Uterus (tissue), 4 donors: Measurements from ENCODE around the gene PRR19. TPM values are rescaled to one million over a fixed set of nuclear protein-coding genes. Genes with fewer than 3 reads are reported as not detected.

Source experiments
- DNase-seq, 2 donors: peaks; one replicate each; pipeline ENCODE4 v3.0.0-alpha.2; 2019 to 2020
- H3K27ac ChIP-seq, 2 donors: fragments of 200-600 bp; sonication (generic); 1 replicate in 1 of 2; 2 replicates in 1 of 2; pipeline ENCODE4 v1.5.1; 2016 to 2018
- H3K27me3 ChIP-seq, 2 donors: fragments of 200-600 bp; sonication (generic); one replicate each; pipeline ENCODE4 v1.5.1; 2018 to 2019; ENCODE audit warnings: control low read depth in 1 of 2
- H3K36me3 ChIP-seq, 2 donors: fragments of 200-600 bp; sonication (generic); one replicate each; pipeline ENCODE4 v1.5.1; 2019; ENCODE audit warnings: control low read depth in 1 of 2
- H3K4me1 ChIP-seq, 2 donors: fragments of 200-600 bp; sonication (generic); one replicate each; pipeline ENCODE4 v1.5.1; 2018 to 2019; ENCODE audit warnings: control low read depth in 1 of 2
- H3K4me3 ChIP-seq, 2 donors: fragments of 200-600 bp; sonication (generic); 1 replicate in 1 of 2; 2 replicates in 1 of 2; pipeline ENCODE4 v1.5.1; 2018 to 2019; ENCODE audit warnings: mild to moderate bottlenecking in 1 of 2
- H3K9me3 ChIP-seq, 2 donors: fragments of 200-600 bp; sonication (generic); one replicate each; pipeline ENCODE4 v1.5.1; 2019; ENCODE audit warnings: control low read depth in 1 of 2
- POLR2A ChIP-seq, 2 donors: fragments of 450-650 bp; IDR thresholded peaks; one replicate each; pipeline ENCODE4 v1.6.1; 2016; ENCODE audit warnings: antibody characterized with exemption in 2 of 2, mild to moderate bottlenecking in 1 of 2, moderate library complexity in 1 of 2
- intact Hi-C: fragments of 100-400 bp; cut with DNase I; formaldehyde crosslinking; loops from one replicate; pipeline ENCODE4 v1.15.1; 2023; ENCODE audit warnings: low total_unique reads
- total RNA-seq, 4 donors: library from RNA; depleted of rRNA in 3 of 4; stranded (reverse); fragments of >200 nt in 3 of 4; gene quantifications; one replicate each; pipeline versions ENCODE4 v1.1.0 to v1.2.4, GENCODE V29; 2014 to 2023
- TF ChIP-seq, protein P1 (sequence below), 4 experiments: fragments of 200-600 bp in 2 of 4; fragments of 450-650 bp in 2 of 4; sonication (generic) in 2 of 4; IDR thresholded peaks; one replicate each; pipeline ENCODE4 v1.5.1; 2016 to 2019; ENCODE audit warnings: antibody characterized with exemption in 4 of 4, mild to moderate bottlenecking in 2 of 4, moderate library complexity in 1 of 4
- donor health status: DM: yes; HTN: yes; CAD: no.

The PRR19 gene
- total RNA-seq, 4 donors from 2014 or later, result 0.14 TPM; not detected in 3

- intact Hi-C loops, result no loop called here
- H3K4me3 ChIP-seq, result no peak overlapping the region
Observed at GRCh38 chr19:42313840-42314755, 12.2 kb downstream of the PRR19 start.

GRCh38 chr19:42315024-42315423, 13.1 kb downstream of the PRR19 start:
- peaks cover 0 to 10% of the 10 kb centered on the region in 2 donors for H3K4me1 ChIP-seq
- no peaks in the 10 kb centered on the region for H3K36me3 ChIP-seq
- no peak overlapping the region for H3K27ac ChIP-seq
- H3K9me3 ChIP-seq, result no peaks in the 10 kb centered on the region
- intact Hi-C loops, result no loop called here
- H3K4me3 ChIP-seq, result no peak overlapping the region
- peaks cover 0 to 5% of the 10 kb centered on the region in 2 donors for H3K27me3 ChIP-seq
- TF ChIP-seq, protein P1, sequence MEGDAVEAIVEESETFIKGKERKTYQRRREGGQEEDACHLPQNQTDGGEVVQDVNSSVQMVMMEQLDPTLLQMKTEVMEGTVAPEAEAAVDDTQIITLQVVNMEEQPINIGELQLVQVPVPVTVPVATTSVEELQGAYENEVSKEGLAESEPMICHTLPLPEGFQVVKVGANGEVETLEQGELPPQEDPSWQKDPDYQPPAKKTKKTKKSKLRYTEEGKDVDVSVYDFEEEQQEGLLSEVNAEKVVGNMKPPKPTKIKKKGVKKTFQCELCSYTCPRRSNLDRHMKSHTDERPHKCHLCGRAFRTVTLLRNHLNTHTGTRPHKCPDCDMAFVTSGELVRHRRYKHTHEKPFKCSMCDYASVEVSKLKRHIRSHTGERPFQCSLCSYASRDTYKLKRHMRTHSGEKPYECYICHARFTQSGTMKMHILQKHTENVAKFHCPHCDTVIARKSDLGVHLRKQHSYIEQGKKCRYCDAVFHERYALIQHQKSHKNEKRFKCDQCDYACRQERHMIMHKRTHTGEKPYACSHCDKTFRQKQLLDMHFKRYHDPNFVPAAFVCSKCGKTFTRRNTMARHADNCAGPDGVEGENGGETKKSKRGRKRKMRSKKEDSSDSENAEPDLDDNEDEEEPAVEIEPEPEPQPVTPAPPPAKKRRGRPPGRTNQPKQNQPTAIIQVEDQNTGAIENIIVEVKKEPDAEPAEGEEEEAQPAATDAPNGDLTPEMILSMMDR (IDR thresholded peaks at IDR 0.05), result no peak
- TF ChIP-seq POLR2A (IDR thresholded peaks at IDR 0.05), result no peak
- no peak for DNase-seq

More at GRCh38 chr19:42313840-42314755, 12.2 kb downstream of the PRR19 start:
- peaks cover 0 to 10% of the 10 kb centered on the region in 2 donors for H3K4me1 ChIP-seq
- H3K36me3 ChIP-seq, result no peaks in the 10 kb centered on the region
- no peak for TF ChIP-seq POLR2A (IDR thresholded peaks at IDR 0.05)
- TF ChIP-seq, protein P1 (IDR thresholded peaks at IDR 0.05), result no peak
- H3K27me3 ChIP-seq, result peaks cover 0 to 5% of the 10 kb centered on the region in 2 donors
- DNase-seq, result no peak
- H3K27ac ChIP-seq, result no peak overlapping the region
- no peaks in the 10 kb centered on the region for H3K9me3 ChIP-seq

- Histone ChIP-seq H3K4me1 (peaks cover 0 to 10% of the 10 kb centered on the region in 2 donors), H3K27me3 (peaks cover 0 to 5% of the 10 kb centered on the region in 2 donors), H3K36me3 (no peaks in the 10 kb centered on the region), H3K4me3 (no peak overlapping the region), H3K9me3 (no peaks in the 10 kb centered on the region), H3K27ac (no peak overlapping the region)
- no peak for TF ChIP-seq POLR2A (IDR thresholded peaks at IDR 0.05)
- TF ChIP-seq, protein P1 (IDR thresholded peaks at IDR 0.05), result no peak
- intact Hi-C loops, result no loop called here
- no peak for DNase-seq
Observed at GRCh38 chr19:42316223-42317211, 14.6 kb downstream of the PRR19 start.

- Histone ChIP-seq H3K27me3 (peaks cover 0 to 3% of the 10 kb centered on the region in 2 donors), H3K4me3 (no peak overlapping the region), H3K9me3 (no peaks in the 10 kb centered on the region), H3K4me1 (peaks cover 0 to 10% of the 10 kb centered on the region in 2 donors), H3K27ac (no peak overlapping the region), H3K36me3 (no peaks in the 10 kb centered on the region)
- intact Hi-C loops, result no loop called here
- TF ChIP-seq, protein P1 (IDR thresholded peaks at IDR 0.05), result no peak
- no peak for TF ChIP-seq POLR2A (IDR thresholded peaks at IDR 0.05)
- DNase-seq, result no peak
Observed at GRCh38 chr19:42317535-42317934, 15.6 kb downstream of the PRR19 start.
